ENCODE results near the gene MBD1.
"Not testable (repeated sequence)": the region's sequence is repeated elsewhere in the genome, so short reads cannot be mapped to it uniquely, and the experiment has no call there.

MBD1 gene
- total RNA-seq: 146 to 184 (median 156) reads per million in 4 experiments

- DNase-seq: peak; percentile 100
Observed at GRCh38 chr18:50281295-50281971, at the start of gene MBD1. TSS of gene MBD1 (minus strand) at chr18:50281523. CDS start at chr18:50279992, 1,531 bp downstream.

GRCh38 chr18:50330176-50330575, 48.9 kb upstream of the MBD1 start:
- DNase-seq: no peak

- DNase-seq: no peak
Observed at GRCh38 chr18:50327983-50328382, 46.7 kb upstream of the MBD1 start.

DNA sequence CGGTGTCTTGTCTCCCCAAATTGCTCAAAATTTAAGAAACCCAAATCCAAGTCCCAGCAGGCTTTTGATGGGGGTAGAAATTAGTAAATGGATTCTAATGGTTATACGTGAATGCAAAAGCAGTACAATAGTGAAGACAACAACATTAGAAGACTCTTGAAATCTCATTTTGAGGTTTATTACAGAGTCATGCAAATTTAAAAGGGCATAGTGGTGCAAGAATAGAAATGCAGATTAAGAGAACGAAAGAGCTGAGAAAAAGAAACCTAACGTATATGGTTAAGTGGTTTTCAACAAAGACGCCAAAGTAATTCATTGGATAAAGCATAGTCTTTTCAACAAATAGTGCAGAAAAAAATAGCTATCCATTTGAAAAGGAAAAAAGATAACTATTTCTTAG, 39.4 kb upstream of the MBD1 start:
- DNase-seq: no peak

DNA sequence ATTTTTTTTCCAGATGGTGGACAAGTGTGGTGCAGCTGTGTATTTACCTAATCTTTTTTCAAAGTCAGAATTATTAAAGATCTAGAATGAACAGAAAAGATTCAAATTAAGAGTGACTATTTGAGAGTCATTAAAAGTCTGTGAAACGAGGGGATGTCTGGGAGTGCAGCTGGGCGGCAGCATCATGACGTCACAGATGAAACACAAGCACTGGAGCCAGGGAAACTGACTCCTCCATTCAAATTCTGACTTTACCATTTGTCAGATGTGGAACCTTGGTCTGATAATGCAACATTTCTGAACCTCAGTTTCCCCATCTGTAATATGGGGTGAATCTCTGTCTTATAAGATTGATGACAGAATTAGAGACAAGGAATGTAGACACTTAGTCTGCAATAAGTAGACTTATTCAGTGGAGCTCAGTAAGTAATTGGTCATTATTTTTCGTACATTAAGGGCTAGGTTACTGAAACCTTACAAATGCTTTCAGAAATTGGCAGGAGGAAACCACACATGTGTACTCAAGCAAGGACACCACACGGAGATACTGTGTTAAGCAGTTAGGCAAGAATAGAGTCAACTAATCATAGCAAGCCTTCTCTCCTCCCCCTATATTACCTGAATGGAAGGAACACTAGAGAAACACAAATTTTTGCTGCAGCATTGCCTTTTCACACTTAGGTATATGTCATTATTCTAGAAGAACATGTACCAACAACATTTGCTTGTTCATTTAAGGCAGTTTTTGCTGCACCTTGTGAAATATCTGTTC, 34.0 kb upstream of the MBD1 start:
- no peak for DNase-seq

DNA sequence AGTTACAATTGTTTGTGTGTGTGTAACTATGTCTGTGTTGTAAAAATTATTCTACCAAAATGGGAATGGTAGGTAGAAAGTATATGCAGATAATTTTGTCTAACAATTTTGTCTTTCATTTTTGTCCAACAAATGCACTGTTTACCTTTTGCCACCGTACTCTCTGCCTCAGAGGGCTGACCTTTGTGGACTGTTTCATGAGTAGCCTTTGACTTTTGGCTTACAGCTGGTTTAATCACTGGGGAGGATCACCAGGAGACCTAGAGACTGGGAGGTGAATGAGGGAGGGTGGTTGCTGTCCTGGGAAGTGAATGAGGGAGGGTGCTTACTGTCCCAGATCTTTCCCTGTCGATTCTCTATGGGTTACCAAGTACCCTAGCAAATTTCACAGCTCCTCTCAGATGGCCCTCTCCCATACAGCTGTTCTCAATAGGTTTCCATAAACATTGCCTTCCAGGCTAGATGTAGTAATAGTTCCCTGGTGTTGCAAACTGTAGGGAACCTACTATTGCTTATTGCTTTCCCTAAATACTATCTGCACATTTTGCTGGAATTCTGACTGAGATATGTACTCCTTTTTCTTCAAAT, 32.6 kb upstream of the MBD1 start:
- DNase-seq: no peak

GRCh38 chr18:50313031-50313607, 31.8 kb upstream of the MBD1 start:
- no peak for DNase-seq

DNA sequence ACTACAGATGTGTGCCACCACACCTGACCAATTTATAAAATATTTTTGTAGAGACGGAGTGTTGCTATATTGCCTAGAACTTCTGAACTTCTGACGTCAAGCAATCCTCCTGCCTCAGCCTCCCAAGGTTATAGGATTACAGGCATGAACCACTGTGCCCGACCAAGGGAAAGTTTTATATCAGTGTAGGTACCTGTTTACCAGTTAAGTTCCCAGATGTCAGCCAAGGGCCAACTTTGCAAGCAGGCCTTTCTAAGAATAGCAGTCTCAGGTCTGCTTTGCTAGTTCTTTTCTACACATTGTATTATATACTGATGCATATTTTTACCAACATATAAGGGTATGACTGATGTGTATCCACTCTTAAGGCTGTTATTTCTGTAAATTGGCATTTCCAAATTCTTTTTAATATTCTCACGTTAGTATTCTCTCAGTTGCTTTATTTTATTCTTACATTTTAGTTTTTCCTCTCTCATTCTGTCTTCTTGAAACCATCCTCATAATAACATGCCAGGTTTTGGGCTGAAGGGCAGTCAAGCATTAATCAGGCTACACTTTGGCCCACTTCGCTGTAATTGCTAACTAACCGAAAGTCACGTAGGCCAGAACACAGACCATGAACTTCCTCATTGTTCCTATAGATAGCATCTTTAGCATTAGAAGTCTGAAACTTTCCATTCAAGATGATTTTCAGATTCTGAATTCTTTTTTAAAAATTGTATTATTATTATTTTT, 31.1 kb upstream of the MBD1 start:
- DNase-seq: no peak

- no peak for DNase-seq
Observed at GRCh38 chr18:50311650-50312049, 30.3 kb upstream of the MBD1 start.

- no peak for DNase-seq
Observed at GRCh38 chr18:50310080-50310479, 28.8 kb upstream of the MBD1 start.

GRCh38 chr18:50308851-50309250, 27.5 kb upstream of the MBD1 start:
- DNase-seq: not testable (repeated sequence)

- peak; percentile 83 for DNase-seq
Observed at GRCh38 chr18:50307738-50308470, 26.6 kb upstream of the MBD1 start.

DNA sequence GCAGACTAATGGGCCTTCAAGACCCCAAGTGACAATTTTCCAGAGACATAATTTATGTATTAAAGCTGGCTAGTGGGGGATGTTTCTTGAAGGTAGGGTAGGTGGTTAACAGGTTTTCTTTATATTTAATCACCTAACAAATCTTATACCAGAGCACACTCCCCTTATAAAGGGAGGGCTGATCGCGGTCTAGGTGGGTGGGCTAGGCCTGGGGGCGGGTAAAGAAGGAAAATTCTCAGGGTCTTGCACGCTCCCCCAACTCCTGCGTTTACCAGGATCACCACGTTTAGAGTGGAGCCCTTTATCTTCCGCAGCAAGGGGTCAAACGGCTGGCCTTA, 26.0 kb upstream of the MBD1 start:
- no peak for DNase-seq

DNA sequence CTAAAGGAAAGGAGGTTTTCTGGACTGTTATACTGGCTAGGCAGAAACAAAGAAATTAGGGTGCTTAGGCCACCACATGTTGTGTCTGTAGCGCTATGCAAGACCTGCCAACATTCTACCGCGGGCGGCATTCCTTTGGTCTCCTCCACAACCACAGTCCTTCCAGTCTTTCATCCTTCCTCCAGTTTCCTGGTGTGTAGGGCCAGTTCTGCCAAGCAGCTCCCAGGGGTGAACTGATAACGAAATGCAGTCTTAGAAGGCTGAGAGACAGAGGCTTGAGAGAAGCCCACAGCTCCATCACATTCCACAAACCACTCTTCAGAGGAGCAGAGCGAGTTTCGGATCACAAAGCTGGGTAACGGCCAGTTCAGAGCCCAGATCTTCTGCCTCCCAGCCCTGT, 25.6 kb upstream of the MBD1 start:
- DNase-seq: no peak

GRCh38 chr18:50301074-50301473, 19.8 kb upstream of the MBD1 start:
- DNase-seq: no peak

DNA sequence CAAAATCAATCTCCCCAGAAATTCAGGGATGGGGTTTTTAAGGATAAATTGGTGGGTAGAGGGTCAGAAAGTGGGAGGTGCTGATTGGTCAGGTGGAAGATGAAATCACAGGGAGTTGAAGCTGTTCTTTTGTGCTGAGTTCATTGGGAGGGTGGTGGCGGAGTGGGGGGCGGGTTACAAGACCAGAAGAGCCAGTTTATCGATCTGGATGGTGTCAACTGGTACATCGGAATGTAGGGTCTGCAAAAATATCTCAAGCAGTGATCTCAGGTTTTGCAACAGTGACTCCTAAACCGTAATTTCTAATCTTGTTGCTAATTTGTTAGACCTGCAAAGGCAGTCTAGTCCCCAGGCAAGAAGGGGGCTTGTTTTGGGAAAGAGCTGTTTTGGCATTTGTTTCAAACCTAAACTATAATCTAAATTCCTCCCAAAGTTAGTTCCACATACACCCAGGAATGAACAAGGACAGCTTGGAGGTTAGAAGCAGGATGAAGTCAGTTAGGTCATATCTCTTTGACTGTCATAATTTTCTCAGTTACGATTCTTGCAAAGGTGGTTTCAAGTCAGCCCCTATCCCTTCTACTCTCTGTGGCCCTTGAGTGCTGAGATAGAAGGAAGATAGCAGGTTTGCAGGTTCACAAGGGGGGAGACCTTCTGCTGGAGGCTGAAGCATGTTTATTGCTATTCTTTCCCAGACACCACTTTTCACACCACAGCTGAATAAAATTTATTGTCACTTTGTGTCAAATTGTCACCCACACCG, 18.5 kb upstream of the MBD1 start:
- DNase-seq: no peak

DNA sequence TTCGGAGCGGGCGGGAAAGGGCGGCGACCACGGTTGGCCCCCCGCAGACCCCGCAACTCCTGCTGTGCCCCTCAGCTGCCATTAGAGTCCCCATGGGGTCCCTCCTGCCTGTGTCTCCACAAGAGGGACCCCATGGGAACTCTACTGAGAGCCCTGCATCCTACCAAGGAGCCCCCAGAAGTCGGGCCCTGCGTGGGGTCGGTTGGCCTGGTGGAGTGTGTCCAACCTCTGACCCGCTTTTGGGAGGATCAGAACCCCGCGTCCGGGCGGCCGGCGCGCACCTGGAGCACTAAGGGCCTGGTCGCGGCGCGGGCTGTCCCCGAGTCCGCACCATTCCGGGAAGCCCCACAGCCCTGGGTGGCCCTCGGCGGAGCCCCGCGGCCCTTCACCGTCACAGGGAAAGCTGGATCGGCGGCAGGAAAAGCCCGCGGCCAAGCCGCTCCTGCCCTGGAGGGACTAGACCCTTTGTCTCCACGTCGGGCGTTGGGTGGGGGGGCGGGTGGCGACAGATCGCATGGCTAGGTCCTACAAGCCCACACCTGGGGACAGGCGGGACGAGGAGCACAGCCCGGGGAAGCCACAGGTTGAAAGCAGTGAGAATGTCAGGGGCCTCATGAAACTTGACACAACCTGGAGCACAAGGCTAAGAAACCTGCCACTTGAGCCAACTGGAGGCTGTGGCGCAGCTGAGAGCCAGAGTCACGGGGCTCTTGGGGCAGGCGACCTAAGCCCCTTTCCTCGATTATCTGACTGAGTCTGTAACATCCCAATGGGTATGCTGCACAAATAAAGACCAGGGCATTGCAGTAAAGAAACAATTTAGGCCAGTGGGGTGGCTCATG, 17.3 kb upstream of the MBD1 start:
- no peak for DNase-seq

- DNase-seq: peak; percentile 30
Observed at GRCh38 chr18:50297621-50298442, 16.5 kb upstream of the MBD1 start.

- no peak for DNase-seq
Observed at GRCh38 chr18:50293039-50293438, 11.7 kb upstream of the MBD1 start.

GRCh38 chr18:50289108-50289443, 7.8 kb upstream of the MBD1 start:
- no peak for DNase-seq

All from effector CD8-positive, alpha-beta T cell (primary cell).